Keratinocyte (primary cell): ENCODE results near the gene CTNNA3. TPM values are rescaled to one million over a fixed set of nuclear protein-coding genes. Genes with fewer than 3 reads are reported as not detected.

Experiments
- DNase-seq: peaks from one replicate; pipeline ENCODE4 v3.0.0-alpha.2; 2011; ENCODE audit warnings: low read depth, missing footprints, low spot score
- FAIRE-seq: peaks from 2 replicates; lab custom pipeline; 2011; peaks lifted over from hg19 to GRCh38; lab: Jason Lieb, UNC
- H2AFZ ChIP-seq: 2 replicates; pipeline ENCODE4 v1.6.0; 2012; ENCODE audit warnings: low read length, control low read depth, inconsistent platforms; ENCODE audit not compliant: control insufficient read depth
- H3K27ac ChIP-seq: 2 replicates; pipeline ENCODE4 v1.5.1; 2011; ENCODE audit warnings: low read length; ENCODE audit not compliant: control insufficient read depth, insufficient read depth
- H3K27me3 ChIP-seq: 3 replicates; pipeline ENCODE4 v1.6.0; 2011; ENCODE audit warnings: low read length; ENCODE audit not compliant: control insufficient read depth, insufficient read depth; ENCODE audit errors: extremely low read depth
- H3K36me3 ChIP-seq, 2 experiments: 2 replicates in 1 of 2; 3 replicates in 1 of 2; pipeline ENCODE4 v1.5.1; 2011; ENCODE audit warnings: low read length in 2 of 2, mild to moderate bottlenecking in 1 of 2; ENCODE audit not compliant: control insufficient read depth in 2 of 2, insufficient read depth in 2 of 2; ENCODE audit errors: extremely low read depth in 1 of 2
- H3K4me1 ChIP-seq: 3 replicates; pipeline ENCODE4 v1.5.1; 2011; ENCODE audit warnings: low read length; ENCODE audit not compliant: control insufficient read depth, insufficient read depth; ENCODE audit errors: extremely low read depth
- H3K4me2 ChIP-seq: 3 replicates; pipeline ENCODE4 v1.6.0; 2011; ENCODE audit warnings: low read depth, low read length; ENCODE audit not compliant: control insufficient read depth, insufficient read depth; ENCODE audit errors: extremely low read depth
- H3K4me3 ChIP-seq, 3 experiments: fragments of 200-600 bp in 1 of 3; sonication (generic) in 1 of 3; 2 replicates in 2 of 3; 3 replicates in 1 of 3; pipeline ENCODE4 v1.5.1; 2011 to 2016; ENCODE audit warnings: low read length in 3 of 3, mild to moderate bottlenecking in 3 of 3, control low read depth in 2 of 3, inconsistent platforms in 1 of 3, low read depth in 1 of 3, mixed read lengths in 1 of 3, mixed run types in 1 of 3, moderate library complexity in 1 of 3; ENCODE audit not compliant: control insufficient read depth in 2 of 3, insufficient read depth in 2 of 3; ENCODE audit errors: extremely low read depth in 1 of 3
- H3K79me2 ChIP-seq: 2 replicates; pipeline ENCODE4 v1.6.0; 2012; ENCODE audit warnings: low read length; ENCODE audit not compliant: control insufficient read depth, insufficient read depth
- H3K9ac ChIP-seq: 3 replicates; pipeline ENCODE4 v1.6.0; 2011; ENCODE audit warnings: low read length; ENCODE audit not compliant: control insufficient read depth, insufficient read depth; ENCODE audit errors: extremely low read depth
- H3K9me1 ChIP-seq: 3 replicates; pipeline ENCODE4 v1.6.0; 2011; ENCODE audit warnings: low read length; ENCODE audit not compliant: control insufficient read depth, insufficient read depth; ENCODE audit errors: extremely low read depth
- H3K9me3 ChIP-seq: 2 replicates; pipeline ENCODE4 v1.5.1; 2012; ENCODE audit warnings: low read depth, low read length; ENCODE audit not compliant: control insufficient read depth
- H4K20me1 ChIP-seq: 3 replicates; pipeline ENCODE4 v1.6.0; 2011; ENCODE audit warnings: low read length; ENCODE audit not compliant: control insufficient read depth, insufficient read depth; ENCODE audit errors: extremely low read depth
- EZH2 ChIP-seq: IDR thresholded peaks from one replicate; pipeline ENCODE4 v1.6.1; 2012; ENCODE audit warnings: inconsistent platforms, mild to moderate bottlenecking, low read length, moderate library complexity
- dilution Hi-C: fragments of 300-500 bp; cut with MboI; formaldehyde crosslinking; loops from one replicate; pipeline ENCODE4 v1.7.0; 2020; ENCODE audit warnings: low sequenced_read_pairs; ENCODE audit not compliant: extremely low pct_ligation_motif_present
- polyA plus RNA-seq, 5 experiments: library from polyadenylated mRNA; depleted of rRNA in 3 of 5; stranded (reverse) in 3 of 5; stranded (forward) in 1 of 5; unstranded in 1 of 5; fragments of >200 nt; gene quantifications; 1 replicate in 1 of 5; 2 replicates in 3 of 5; 3 replicates in 1 of 5; pipeline versions ENCODE4 v1.2.1 to v1.2.3, GENCODE V29; 2011 to 2012; ENCODE audit warnings: missing spikeins in 2 of 5, low read depth in 1 of 5, low replicate concordance in 1 of 5
- TF ChIP-seq, protein P1 (sequence below), 3 experiments: IDR thresholded peaks in 1 of 3; conservative IDR thresholded peaks in 1 of 3; optimal IDR thresholded peaks in 1 of 3; 2 replicates in 2 of 3; 3 replicates in 1 of 3; pipeline versions ENCODE3 to v1.5.1; 2011; ENCODE audit warnings: low read length in 3 of 3, mild to moderate bottlenecking in 3 of 3, moderate library complexity in 2 of 3, control low read depth in 1 of 3, inconsistent platforms in 1 of 3; ENCODE audit not compliant: insufficient read depth in 2 of 3; ENCODE audit errors: extremely low read depth in 1 of 3

The CTNNA3 gene
- polyA plus RNA-seq, 1 donor (not counting 4 experiments of a cell fraction or from before 2014, with no cell fraction given), result 0.01 TPM

GRCh38 chr10:66277481-66277880 lies 1418.5 kb downstream of the CTNNA3 start:
- Histone ChIP-seq H3K4me3 (no peak overlapping the region), H3K4me2 (no peak overlapping the region), H3K27me3 (no peaks in the 10 kb centered on the region), H3K36me3 (no peaks in the 10 kb centered on the region), H3K27ac (no peak overlapping the region), H3K9me3 (no peaks in the 10 kb centered on the region), H3K9ac (no peak overlapping the region), H4K20me1 (no peaks in the 10 kb centered on the region), H3K9me1 (no peaks in the 10 kb centered on the region), H2AFZ (no peak overlapping the region), H3K4me1 (no peaks in the 10 kb centered on the region), H3K79me2 (no peaks in the 10 kb centered on the region)
- no peak for DNase-seq
- dilution Hi-C loops, result no loop called here
- TF ChIP-seq EZH2, result no peak
- TF ChIP-seq, protein P1, sequence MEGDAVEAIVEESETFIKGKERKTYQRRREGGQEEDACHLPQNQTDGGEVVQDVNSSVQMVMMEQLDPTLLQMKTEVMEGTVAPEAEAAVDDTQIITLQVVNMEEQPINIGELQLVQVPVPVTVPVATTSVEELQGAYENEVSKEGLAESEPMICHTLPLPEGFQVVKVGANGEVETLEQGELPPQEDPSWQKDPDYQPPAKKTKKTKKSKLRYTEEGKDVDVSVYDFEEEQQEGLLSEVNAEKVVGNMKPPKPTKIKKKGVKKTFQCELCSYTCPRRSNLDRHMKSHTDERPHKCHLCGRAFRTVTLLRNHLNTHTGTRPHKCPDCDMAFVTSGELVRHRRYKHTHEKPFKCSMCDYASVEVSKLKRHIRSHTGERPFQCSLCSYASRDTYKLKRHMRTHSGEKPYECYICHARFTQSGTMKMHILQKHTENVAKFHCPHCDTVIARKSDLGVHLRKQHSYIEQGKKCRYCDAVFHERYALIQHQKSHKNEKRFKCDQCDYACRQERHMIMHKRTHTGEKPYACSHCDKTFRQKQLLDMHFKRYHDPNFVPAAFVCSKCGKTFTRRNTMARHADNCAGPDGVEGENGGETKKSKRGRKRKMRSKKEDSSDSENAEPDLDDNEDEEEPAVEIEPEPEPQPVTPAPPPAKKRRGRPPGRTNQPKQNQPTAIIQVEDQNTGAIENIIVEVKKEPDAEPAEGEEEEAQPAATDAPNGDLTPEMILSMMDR (optimal IDR thresholded peaks at IDR 0.05 in 1 of 3, IDR thresholded peaks at IDR 0.05 in 1 of 3, conservative IDR thresholded peaks at IDR 0.05 in 1 of 3; ENCODE audit: extremely low read depth in 1 of 3, insufficient read depth in 2 of 3, low read length in 3 of 3), result peak in 1 of 3 experiments; percentile 16
- FAIRE-seq, result no peak

- dilution Hi-C loops, result no loop called here
Measured at GRCh38 chr10:66273966-66274519, 1422.0 kb downstream of the CTNNA3 start.

More at GRCh38 chr10:66273966-66274519, 1422.0 kb downstream of the CTNNA3 start:
- no peak for DNase-seq
- Histone ChIP-seq H3K4me2 (no peak overlapping the region), H3K9me1 (no peaks in the 10 kb centered on the region), H3K79me2 (no peaks in the 10 kb centered on the region), H3K4me1 (no peaks in the 10 kb centered on the region), H3K9me3 (no peaks in the 10 kb centered on the region), H3K27me3 (no peaks in the 10 kb centered on the region), H3K27ac (no peak overlapping the region), H2AFZ (no peak overlapping the region), H4K20me1 (no peaks in the 10 kb centered on the region), H3K9ac (no peak overlapping the region), H3K36me3 (no peaks in the 10 kb centered on the region), H3K4me3 (no peak overlapping the region)
- TF ChIP-seq, protein P1 (optimal IDR thresholded peaks at IDR 0.05 in 1 of 3, IDR thresholded peaks at IDR 0.05 in 1 of 3, conservative IDR thresholded peaks at IDR 0.05 in 1 of 3; ENCODE audit: extremely low read depth in 1 of 3, insufficient read depth in 2 of 3, low read length in 3 of 3), result no peak
- TF ChIP-seq EZH2, result no peak
- FAIRE-seq, result no peak
